Medulla oblongata (tissue), 1 donor: ENCODE results near the gene TNFSF13.

Source experiments
- DNase-seq: peaks from one replicate; pipeline ENCODE4 v3.0.0-alpha.2; 2015; ENCODE audit errors: extremely low spot score

TNFSF13 gene

GRCh38 chr17:7574176-7574953 is 15.8 kb downstream of the TNFSF13 start:
- DNase-seq, result no peak

GRCh38 chr17:7575481-7575883 is 16.9 kb downstream of the TNFSF13 start:
- DNase-seq, result no peak

- no peak for DNase-seq
These were observed 17.4 kb downstream of the TNFSF13 start for GRCh38 chr17:7575959-7576358.

GRCh38 chr17:7576432-7576937 is 17.9 kb downstream of the TNFSF13 start:
- peak; percentile 47 for DNase-seq

- no peak for DNase-seq
These were observed 19.0 kb downstream of the TNFSF13 start for GRCh38 chr17:7577327-7578199.

- DNase-seq, result peak; percentile 83
These were observed 20.7 kb downstream of the TNFSF13 start, which contains the start of gene CD68 for GRCh38 chr17:7579001-7579833. Gene CD68, plus strand, starts transcription at chr17:7579638. Its CDS starts 40 bp downstream, at chr17:7579678.

- peak; percentile 41 for DNase-seq
These were observed 21.5 kb downstream of the TNFSF13 start for GRCh38 chr17:7579834-7580603.

- no peak for DNase-seq
These were observed 22.3 kb downstream of the TNFSF13 start for GRCh38 chr17:7580604-7581575.

GRCh38 chr17:7582396-7583252 is 24.1 kb downstream of the TNFSF13 start:
- no peak for DNase-seq

GRCh38 chr17:7583253-7584109 is 24.9 kb downstream of the TNFSF13 start, which contains the start of gene MPDU1:
Gene MPDU1, plus strand, starts transcription at chr17:7583852. Its CDS starts 11 bp downstream, at chr17:7583863.
- peak; percentile 97 for DNase-seq

GRCh38 chr17:7586673-7587419 is 28.3 kb downstream of the TNFSF13 start:
- DNase-seq, result no peak

GRCh38 chr17:7587420-7588151 is 29.0 kb downstream of the TNFSF13 start:
- DNase-seq, result no peak

- no peak for DNase-seq
These were observed 30.1 kb downstream of the TNFSF13 start for GRCh38 chr17:7588553-7589203.

GRCh38 chr17:7589204-7589868 is 30.8 kb downstream of the TNFSF13 start:
- peak; percentile 90 for DNase-seq
